ENCODE measurements around the gene ASIC2. TPM values are rescaled to one million over a fixed set of nuclear protein-coding genes. Genes with fewer than 3 reads are reported as not detected.

ASIC2 gene
- total and polyA plus RNA-seq, 9 of the 15 experiments (the other 6 are each of a cell fraction or from before 2014, with no cell fraction given): not detected

GRCh38 chr17:33076979-33077378 is 216.1 kb downstream of the ASIC2 start:
- Histone ChIP-seq H2AFZ (ENCODE audit: low read depth, low read length) (no peak overlapping the region), H3K4me1 (replicated peaks in 1 of 2; ENCODE audit: control insufficient read depth in 2 of 2, insufficient read depth in 2 of 2, low read length in 2 of 2) (no peaks in the 10 kb centered on the region), H3K27ac (ENCODE audit: extremely low read depth, low read depth, low read length) (no peak overlapping the region), H3K27me3 (ENCODE audit: control insufficient read depth in 2 of 2, insufficient read depth in 2 of 2, low read length in 2 of 2) (peaks cover 0 to 5% of the 10 kb centered on the region in 2 experiments; a peak in 2 of 5 replicates), H3K79me2 (ENCODE audit: control insufficient read depth, insufficient read depth, low read length) (no peaks in the 10 kb centered on the region), H3K9ac (ENCODE audit: insufficient read depth in 1 of 2, low read depth in 2 of 2, low read length in 2 of 2) (no peak overlapping the region), H3K9me3 (replicated peaks; ENCODE audit: control insufficient read depth, insufficient read depth, low read depth, low read length) (no peaks in the 10 kb centered on the region), H3K4me3 (no peak overlapping the region), H3K9me1 (ENCODE audit: control insufficient read depth, insufficient read depth, low read length) (no peaks in the 10 kb centered on the region), H3K36me3 (ENCODE audit: control insufficient read depth, insufficient read depth, low read length) (no peaks in the 10 kb centered on the region), H3K4me2 (ENCODE audit: insufficient read depth, low read length) (no peak overlapping the region), H4K20me1 (replicated peaks; ENCODE audit: control insufficient read depth, insufficient read depth, low read length) (no peaks in the 10 kb centered on the region; the same call in 1 of the 2 replicates)
- ChIA-PET POLR2A (no interaction called here), CTCF (ENCODE audit: low intra/inter-chr PET ratio) (no interaction called here)
- no peak for ATAC-seq
- 0% methylated on average over 1 of the region's 1 CpG for WGBS (ENCODE audit: insufficient coverage, low coverage, missing lambda C conversion rate)
- in situ Hi-C loops (cut with MboI): no loop called here
- BruUV-seq (replicated peaks): no TSS peak
- intact Hi-C loops (cut with micrococcal nuclease): no loop called here
- FAIRE-seq: no peak
- DNase-seq (ENCODE audit: extremely low read depth in 1 of 4, low spot score in 3 of 4): no peak
- TF ChIP-seq RNF2 (IDR thresholded peaks at IDR 0.05) (no peak), USF2 (CRISPR knock-in tag; IDR thresholded peaks at IDR 0.05) (no peak), SMARCE1 (IDR thresholded peaks at IDR 0.05) (no peak), ZNF398 (CRISPR knock-in tag; IDR thresholded peaks at IDR 0.05) (no peak), ZNF133 (CRISPR knock-in tag; IDR thresholded peaks at IDR 0.05) (no peak), MLX (CRISPR knock-in tag; conservative IDR thresholded peaks at IDR 0.05) (no peak), ZNF644 (tag; IDR thresholded peaks at IDR 0.05; ENCODE audit: low read depth) (no peak), TEAD4 (IDR thresholded peaks at IDR 0.05; ENCODE audit: low read length) (no peak), TEAD4 (CRISPR knock-in tag; IDR thresholded peaks at IDR 0.05; ENCODE audit: borderline replicate concordance) (no peak), CBX3 (IDR thresholded peaks at IDR 0.05; ENCODE audit: borderline replicate concordance in 1 of 2, low read length in 2 of 2) (no peak), KDM1A (IDR thresholded peaks at IDR 0.05) (no peak), WHSC1 (IDR thresholded peaks at IDR 0.05; ENCODE audit: low read length) (no peak), NR0B1 (IDR thresholded peaks at IDR 0.05; ENCODE audit: partially characterized antibody) (no peak), HMGXB4 (CRISPR knock-in tag; IDR thresholded peaks at IDR 0.05) (no peak)
